ENCODE measurements around the gene MSRB3.

The MSRB3 gene

GRCh38 chr12:65292241-65292640 is 13.8 kb downstream of the MSRB3 start:
- no peak overlapping the region for H3K4me3 ChIP-seq (replicated peaks; ENCODE audit: low read depth, low read length)
- no peaks in the 10 kb centered on the region for H3K36me3 ChIP-seq (ENCODE audit: control insufficient read depth, insufficient read depth, low read length)
- no peak for TF ChIP-seq CTCF (IDR thresholded peaks at IDR 0.05; ENCODE audit: insufficient read depth, low read length, poor library complexity, severe bottlenecking)
- H3K27me3 ChIP-seq (replicated peaks; ENCODE audit: control insufficient read depth, insufficient read depth, low read length) = no peaks in the 10 kb centered on the region
- no peak for DNase-seq (ENCODE audit: extremely low read depth, insufficient read length)

GRCh38 chr12:65293735-65294134 is 15.3 kb downstream of the MSRB3 start:
- no peak overlapping the region for H3K4me3 ChIP-seq (replicated peaks; ENCODE audit: low read depth, low read length)
- H3K27me3 ChIP-seq (replicated peaks; ENCODE audit: control insufficient read depth, insufficient read depth, low read length) = no peaks in the 10 kb centered on the region
- DNase-seq (ENCODE audit: extremely low read depth, insufficient read length) = no peak
- no peak for TF ChIP-seq CTCF (IDR thresholded peaks at IDR 0.05; ENCODE audit: insufficient read depth, low read length, poor library complexity, severe bottlenecking)
- H3K36me3 ChIP-seq (ENCODE audit: control insufficient read depth, insufficient read depth, low read length) = no peaks in the 10 kb centered on the region

GRCh38 chr12:65294641-65295262 is 16.3 kb downstream of the MSRB3 start:
- DNase-seq (ENCODE audit: extremely low read depth, insufficient read length) = no peak
- TF ChIP-seq CTCF (IDR thresholded peaks at IDR 0.05; ENCODE audit: insufficient read depth, low read length, poor library complexity, severe bottlenecking) = no peak
- no peaks in the 10 kb centered on the region for H3K36me3 ChIP-seq (ENCODE audit: control insufficient read depth, insufficient read depth, low read length)
- no peaks in the 10 kb centered on the region for H3K27me3 ChIP-seq (replicated peaks; ENCODE audit: control insufficient read depth, insufficient read depth, low read length)
- H3K4me3 ChIP-seq (replicated peaks; ENCODE audit: low read depth, low read length) = no peak overlapping the region

- Histone ChIP-seq H3K27me3 (replicated peaks; ENCODE audit: control insufficient read depth, insufficient read depth, low read length) (no peaks in the 10 kb centered on the region), H3K36me3 (ENCODE audit: control insufficient read depth, insufficient read depth, low read length) (no peaks in the 10 kb centered on the region), H3K4me3 (replicated peaks; ENCODE audit: low read depth, low read length) (no peak overlapping the region)
- no peak for DNase-seq (ENCODE audit: extremely low read depth, insufficient read length)
- no peak for TF ChIP-seq CTCF (IDR thresholded peaks at IDR 0.05; ENCODE audit: insufficient read depth, low read length, poor library complexity, severe bottlenecking)
Observed at GRCh38 chr12:65296508-65297265, 18.2 kb downstream of the MSRB3 start.

- no peak for TF ChIP-seq CTCF (IDR thresholded peaks at IDR 0.05; ENCODE audit: insufficient read depth, low read length, poor library complexity, severe bottlenecking)
- no peaks in the 10 kb centered on the region for H3K36me3 ChIP-seq (ENCODE audit: control insufficient read depth, insufficient read depth, low read length)
- H3K4me3 ChIP-seq (replicated peaks; ENCODE audit: low read depth, low read length) = no peak overlapping the region
- no peaks in the 10 kb centered on the region for H3K27me3 ChIP-seq (replicated peaks; ENCODE audit: control insufficient read depth, insufficient read depth, low read length)
- no peak for DNase-seq (ENCODE audit: extremely low read depth, insufficient read length)
Observed at GRCh38 chr12:65300097-65300496, 21.6 kb downstream of the MSRB3 start.

All from GM06990 (cell line).